ENCODE measurements around the gene TMEM184B.

GRCh38 chr22:38317122-38317994 is 44.5 kb upstream of the TMEM184B start, which contains the start of gene CSNK1E:
- TF ChIP-seq CTCF (conservative IDR thresholded peaks at IDR 0.05; ENCODE audit: low read length) (no peak), EZH2phosphoT487 (IDR thresholded peaks at IDR 0.05; ENCODE audit: borderline replicate concordance) (no peak)

Measured in Loucy (cell line).